Peyer's patch (tissue), 4 donors: ENCODE results near the gene VSIG4.

Source experiments
- CTCF ChIP-seq, 6 experiments: fragments of 450-650 bp in 4 of 6; fragments of 200-600 bp in 2 of 6; sonication (generic) in 1 of 6; IDR thresholded peaks; one replicate each; pipeline ENCODE4 v1.5.1; 2017 to 2019; ENCODE audit warnings: antibody characterized with exemption in 6 of 6, mild to moderate bottlenecking in 3 of 6, moderate library complexity in 1 of 6
- POLR2A ChIP-seq, 2 donors: fragments of 450-650 bp; IDR thresholded peaks; one replicate each; pipeline ENCODE4 v1.5.1; 2017; ENCODE audit warnings: antibody characterized with exemption in 2 of 2, mild to moderate bottlenecking in 2 of 2, moderate library complexity in 2 of 2

GRCh38 chrX:65999029-65999562, 40.8 kb downstream of the VSIG4 start:
- TF ChIP-seq CTCF (IDR thresholded peaks at IDR 0.05) (no peak), POLR2A (IDR thresholded peaks at IDR 0.05) (no peak)
